ENCODE data around the gene AP5Z1.
A peak's percentile ranks its signal among the peaks of the same experiment; 100 is the strongest.

AP5Z1 gene

GRCh38 chr7:4824120-4824775, 48.8 kb downstream of the AP5Z1 start:
- no peaks in the 10 kb centered on the region for H3K4me1 ChIP-seq (ENCODE audit: control insufficient read depth, insufficient read depth, low read length)
- H3K9me3 ChIP-seq (ENCODE audit: control insufficient read depth, insufficient read depth, low read length), result no peaks in the 10 kb centered on the region
- no CpG with 5 or more reads among the region's 20 CpGs for WGBS (ENCODE audit: insufficient coverage, insufficient read length)
- H3K36me3 ChIP-seq (ENCODE audit: control insufficient read depth, insufficient read depth, low read length), result no peaks in the 10 kb centered on the region
- no peak overlapping the region for H3K4me3 ChIP-seq (ENCODE audit: low read length)
- DNase-seq (ENCODE audit: low read depth, low spot score), result no peak
- H3K27ac ChIP-seq (ENCODE audit: low read length), result no peak overlapping the region
- H3K27me3 ChIP-seq (ENCODE audit: control insufficient read depth, insufficient read depth, low read length), result no peaks in the 10 kb centered on the region

GRCh38 chr7:4825081-4825480, 49.7 kb downstream of the AP5Z1 start:
- no CpG with 5 or more reads among the region's 15 CpGs for WGBS (ENCODE audit: insufficient coverage, insufficient read length)
- Histone ChIP-seq H3K27ac (ENCODE audit: low read length) (no peak overlapping the region), H3K27me3 (ENCODE audit: control insufficient read depth, insufficient read depth, low read length) (no peaks in the 10 kb centered on the region), H3K36me3 (ENCODE audit: control insufficient read depth, insufficient read depth, low read length) (no peaks in the 10 kb centered on the region), H3K4me1 (ENCODE audit: control insufficient read depth, insufficient read depth, low read length) (no peaks in the 10 kb centered on the region), H3K9me3 (ENCODE audit: control insufficient read depth, insufficient read depth, low read length) (no peaks in the 10 kb centered on the region), H3K4me3 (ENCODE audit: low read length) (no peak overlapping the region)
- DNase-seq (ENCODE audit: low read depth, low spot score), result no peak

GRCh38 chr7:4828720-4829383, 53.4 kb downstream of the AP5Z1 start:
- Histone ChIP-seq H3K4me1 (ENCODE audit: control insufficient read depth, insufficient read depth, low read length) (no peaks in the 10 kb centered on the region), H3K4me3 (ENCODE audit: low read length) (no peak overlapping the region), H3K9me3 (ENCODE audit: control insufficient read depth, insufficient read depth, low read length) (no peaks in the 10 kb centered on the region), H3K27ac (ENCODE audit: low read length) (no peak overlapping the region), H3K27me3 (ENCODE audit: control insufficient read depth, insufficient read depth, low read length) (no peaks in the 10 kb centered on the region), H3K36me3 (ENCODE audit: control insufficient read depth, insufficient read depth, low read length) (no peaks in the 10 kb centered on the region)
- WGBS (ENCODE audit: insufficient coverage, insufficient read length), result no CpG with 5 or more reads among the region's 17 CpGs
- DNase-seq (ENCODE audit: low read depth, low spot score), result no peak

- no CpG with 5 or more reads among the region's 14 CpGs for WGBS (ENCODE audit: insufficient coverage, insufficient read length)
- DNase-seq (ENCODE audit: low read depth, low spot score), result peak; percentile 47
- H3K27ac ChIP-seq (ENCODE audit: low read length), result no peak overlapping the region
- H3K4me3 ChIP-seq (ENCODE audit: low read length), result no peak overlapping the region
- H3K4me1 ChIP-seq (ENCODE audit: control insufficient read depth, insufficient read depth, low read length), result no peaks in the 10 kb centered on the region
- H3K36me3 ChIP-seq (ENCODE audit: control insufficient read depth, insufficient read depth, low read length), result no peaks in the 10 kb centered on the region; the same call in 1 of the 2 replicates
- H3K27me3 ChIP-seq (ENCODE audit: control insufficient read depth, insufficient read depth, low read length), result no peaks in the 10 kb centered on the region
- H3K9me3 ChIP-seq (ENCODE audit: control insufficient read depth, insufficient read depth, low read length), result no peaks in the 10 kb centered on the region
Measured at GRCh38 chr7:4830176-4830575, 54.8 kb downstream of the AP5Z1 start.

- no peak overlapping the region for H3K4me3 ChIP-seq (ENCODE audit: low read length)
- H3K27ac ChIP-seq (ENCODE audit: low read length), result no peak overlapping the region
- no peaks in the 10 kb centered on the region for H3K27me3 ChIP-seq (ENCODE audit: control insufficient read depth, insufficient read depth, low read length)
- no peak for DNase-seq (ENCODE audit: low read depth, low spot score)
- H3K9me3 ChIP-seq (ENCODE audit: control insufficient read depth, insufficient read depth, low read length), result no peaks in the 10 kb centered on the region
- H3K36me3 ChIP-seq (ENCODE audit: control insufficient read depth, insufficient read depth, low read length), result no peaks in the 10 kb centered on the region; the same call in 1 of the 2 replicates
- no peaks in the 10 kb centered on the region for H3K4me1 ChIP-seq (ENCODE audit: control insufficient read depth, insufficient read depth, low read length)
- whole genome bisulfite sequencing (ENCODE audit: insufficient coverage, insufficient read length), result no CpG with 5 or more reads among the region's 17 CpGs
Measured at GRCh38 chr7:4831723-4832495, 56.5 kb downstream of the AP5Z1 start.

GRCh38 chr7:4832711-4833110, 57.3 kb downstream of the AP5Z1 start:
- no peaks in the 10 kb centered on the region for H3K4me1 ChIP-seq (ENCODE audit: control insufficient read depth, insufficient read depth, low read length)

GRCh38 chr7:4833176-4833575, 57.8 kb downstream of the AP5Z1 start:
- Histone ChIP-seq H3K9me3 (ENCODE audit: control insufficient read depth, insufficient read depth, low read length) (no peaks in the 10 kb centered on the region), H3K4me1 (ENCODE audit: control insufficient read depth, insufficient read depth, low read length) (no peaks in the 10 kb centered on the region), H3K4me3 (ENCODE audit: low read length) (no peak overlapping the region), H3K36me3 (ENCODE audit: control insufficient read depth, insufficient read depth, low read length) (no peaks in the 10 kb centered on the region; the same call in 1 of the 2 replicates), H3K27me3 (ENCODE audit: control insufficient read depth, insufficient read depth, low read length) (no peaks in the 10 kb centered on the region), H3K27ac (ENCODE audit: low read length) (no peak overlapping the region)
- no peak for DNase-seq (ENCODE audit: low read depth, low spot score)
- WGBS (ENCODE audit: insufficient coverage, insufficient read length), result no CpG with 5 or more reads among the region's 17 CpGs

More at GRCh38 chr7:4832711-4833110, 57.3 kb downstream of the AP5Z1 start:
- DNase-seq (ENCODE audit: low read depth, low spot score), result no peak
- H3K27me3 ChIP-seq (ENCODE audit: control insufficient read depth, insufficient read depth, low read length), result no peaks in the 10 kb centered on the region
- H3K9me3 ChIP-seq (ENCODE audit: control insufficient read depth, insufficient read depth, low read length), result no peaks in the 10 kb centered on the region
- H3K36me3 ChIP-seq (ENCODE audit: control insufficient read depth, insufficient read depth, low read length), result no peaks in the 10 kb centered on the region; the same call in 1 of the 2 replicates
- no peak overlapping the region for H3K4me3 ChIP-seq (ENCODE audit: low read length)
- 100% methylated on average over 5 of the region's 16 CpGs for WGBS (ENCODE audit: insufficient coverage, insufficient read length)
- no peak overlapping the region for H3K27ac ChIP-seq (ENCODE audit: low read length)

- no peak for DNase-seq (ENCODE audit: low read depth, low spot score)
- H3K9me3 ChIP-seq (ENCODE audit: control insufficient read depth, insufficient read depth, low read length), result no peaks in the 10 kb centered on the region
- no peaks in the 10 kb centered on the region for H3K4me1 ChIP-seq (ENCODE audit: control insufficient read depth, insufficient read depth, low read length)
- no peak overlapping the region for H3K27ac ChIP-seq (ENCODE audit: low read length)
- no CpG with 5 or more reads among the region's 36 CpGs for WGBS (ENCODE audit: insufficient coverage, insufficient read length)
- H3K27me3 ChIP-seq (ENCODE audit: control insufficient read depth, insufficient read depth, low read length), result no peaks in the 10 kb centered on the region
- no peaks in the 10 kb centered on the region; the same call in 1 of the 2 replicates for H3K36me3 ChIP-seq (ENCODE audit: control insufficient read depth, insufficient read depth, low read length)
- no peak overlapping the region for H3K4me3 ChIP-seq (ENCODE audit: low read length)
Measured at GRCh38 chr7:4833691-4834600, 58.5 kb downstream of the AP5Z1 start.

- H3K4me1 ChIP-seq (ENCODE audit: control insufficient read depth, insufficient read depth, low read length), result no peaks in the 10 kb centered on the region
- no peak overlapping the region for H3K27ac ChIP-seq (ENCODE audit: low read length)
- WGBS (ENCODE audit: insufficient coverage, insufficient read length), result no CpG with 5 or more reads among the region's 60 CpGs
- DNase-seq (ENCODE audit: low read depth, low spot score), result no peak
- no peak overlapping the region for H3K4me3 ChIP-seq (ENCODE audit: low read length)
- H3K9me3 ChIP-seq (ENCODE audit: control insufficient read depth, insufficient read depth, low read length), result no peaks in the 10 kb centered on the region
- H3K27me3 ChIP-seq (ENCODE audit: control insufficient read depth, insufficient read depth, low read length), result no peaks in the 10 kb centered on the region
- H3K36me3 ChIP-seq (ENCODE audit: control insufficient read depth, insufficient read depth, low read length), result no peaks in the 10 kb centered on the region; the same call in 1 of the 2 replicates
Measured at GRCh38 chr7:4834601-4835397, 59.4 kb downstream of the AP5Z1 start.
